Fibroblast of lung (primary cell): Measurements from ENCODE around the gene ADGRV1. TPM values are rescaled to one million over a fixed set of nuclear protein-coding genes. Genes with fewer than 3 reads are reported as not detected.

Experiments used
- DNase-seq, 2 donors: peaks; one replicate each; pipeline versions ENCODE4 v3.0.0 to v3.0.0-alpha.2; 2010; ENCODE audit warnings: low read depth in 2 of 2
- H2AFZ ChIP-seq: 2 replicates; pipeline ENCODE4 v1.5.1; 2012; ENCODE audit warnings: low read length, control low read depth, inconsistent platforms
- H3K27ac ChIP-seq: 2 replicates; pipeline ENCODE4 v1.5.1; 2011; ENCODE audit warnings: low read length, control low read depth; ENCODE audit not compliant: insufficient read depth
- H3K27me3 ChIP-seq: 2 replicates; pipeline ENCODE4 v1.5.1; 2011; ENCODE audit warnings: mild to moderate bottlenecking, low read length; ENCODE audit not compliant: control insufficient read depth, insufficient read depth
- H3K36me3 ChIP-seq: 2 replicates; pipeline ENCODE4 v1.5.1; 2011; ENCODE audit warnings: low read length; ENCODE audit not compliant: control insufficient read depth, insufficient read depth
- H3K4me1 ChIP-seq: 2 replicates; pipeline ENCODE4 v1.5.1; 2011; ENCODE audit warnings: low read length; ENCODE audit not compliant: control insufficient read depth, insufficient read depth; ENCODE audit errors: extremely low read depth
- H3K4me2 ChIP-seq: 2 replicates; pipeline ENCODE4 v1.5.1; 2011; ENCODE audit warnings: low read length, control low read depth; ENCODE audit not compliant: insufficient read depth; ENCODE audit errors: extremely low read depth
- H3K4me3 ChIP-seq, 4 experiments: fragments of 200-600 bp in 1 of 4; sonication (generic) in 1 of 4; replicated peaks in 1 of 4; 2 replicates each; pipeline ENCODE4 v1.5.1; 2011 to 2016; ENCODE audit warnings: low read length in 4 of 4, low read depth in 3 of 4, mild to moderate bottlenecking in 3 of 4, control low read depth in 2 of 4, inconsistent platforms in 1 of 4, mixed read lengths in 1 of 4; ENCODE audit not compliant: insufficient read depth in 1 of 4; ENCODE audit errors: control extremely low read depth in 1 of 4
- H3K79me2 ChIP-seq: 2 replicates; pipeline ENCODE4 v1.5.1; 2012; ENCODE audit warnings: mild to moderate bottlenecking, low read length, inconsistent platforms; ENCODE audit not compliant: control insufficient read depth, insufficient read depth
- H3K9ac ChIP-seq: 2 replicates; pipeline ENCODE4 v1.5.1; 2011; ENCODE audit warnings: mild to moderate bottlenecking, low read length, control low read depth; ENCODE audit not compliant: insufficient read depth
- H3K9me3 ChIP-seq: 2 replicates; pipeline ENCODE4 v1.5.1; 2012; ENCODE audit warnings: low read depth, low read length; ENCODE audit not compliant: control insufficient read depth, insufficient read depth
- H4K20me1 ChIP-seq: 2 replicates; pipeline ENCODE4 v1.5.1; 2011; ENCODE audit warnings: low read length; ENCODE audit not compliant: control insufficient read depth, insufficient read depth; ENCODE audit errors: extremely low read depth
- EZH2 ChIP-seq: IDR thresholded peaks from 2 replicates; pipeline ENCODE4 v1.5.1; 2012; ENCODE audit warnings: low read length, control low read depth, mild to moderate bottlenecking; ENCODE audit errors: missing control alignments
- polyA plus RNA-seq, 2 donors: library from polyadenylated mRNA; depleted of rRNA in 1 of 2; stranded (reverse) in 1 of 2; unstranded in 1 of 2; fragments of >200 nt; gene quantifications; 2 replicates each; pipeline ENCODE4 v1.2.1, GENCODE V29; 2011 to 2012; ENCODE audit warnings: missing spikeins in 1 of 2
- total RNA-seq: library from RNA; depleted of rRNA; stranded (reverse); fragments of >200 nt; gene quantifications from 2 replicates; pipeline ENCODE4 v1.2.1, GENCODE V29; 2014
- TF ChIP-seq, protein P1 (sequence below), 2 donors: IDR thresholded peaks in 1 of 2; conservative IDR thresholded peaks in 1 of 2; 1 replicate in 1 of 2; 2 replicates in 1 of 2; pipeline ENCODE4 v1.5.1; 2011 to 2012; ENCODE audit warnings: low read length in 2 of 2, control low read depth in 1 of 2, inconsistent platforms in 1 of 2, low read depth in 1 of 2, mild to moderate bottlenecking in 1 of 2

Gene ADGRV1
- total and polyA plus RNA-seq, 2 donors (not counting 1 experiment from before 2014, with no cell fraction given), result 0.15 to 0.17 TPM

GRCh38 chr5:91151947-91152346 is 593.4 kb downstream of the ADGRV1 start:
- H3K27me3 ChIP-seq, result no peaks in the 10 kb centered on the region
- H4K20me1 ChIP-seq, result no peaks in the 10 kb centered on the region
- H3K36me3 ChIP-seq, result no peaks in the 10 kb centered on the region
- no peak overlapping the region for H3K4me3 ChIP-seq
- H3K4me2 ChIP-seq, result peak overlapping the region; percentile 37
- H3K9ac ChIP-seq, result no peak overlapping the region
- no peak for TF ChIP-seq EZH2
- no peaks in the 10 kb centered on the region for H3K79me2 ChIP-seq
- H3K4me1 ChIP-seq, result peaks cover 6% of the 10 kb centered on the region
- no peaks in the 10 kb centered on the region for H3K9me3 ChIP-seq
- H3K27ac ChIP-seq, result no peak overlapping the region
- H2AFZ ChIP-seq, result no peak overlapping the region
- peak; percentile 89 for DNase-seq

- H3K79me2 ChIP-seq, result no peaks in the 10 kb centered on the region
- H3K9me3 ChIP-seq, result no peaks in the 10 kb centered on the region
- no peak overlapping the region for H3K4me3 ChIP-seq
- no peak overlapping the region for H3K4me2 ChIP-seq
- H3K27me3 ChIP-seq, result no peaks in the 10 kb centered on the region
- TF ChIP-seq, protein P1, sequence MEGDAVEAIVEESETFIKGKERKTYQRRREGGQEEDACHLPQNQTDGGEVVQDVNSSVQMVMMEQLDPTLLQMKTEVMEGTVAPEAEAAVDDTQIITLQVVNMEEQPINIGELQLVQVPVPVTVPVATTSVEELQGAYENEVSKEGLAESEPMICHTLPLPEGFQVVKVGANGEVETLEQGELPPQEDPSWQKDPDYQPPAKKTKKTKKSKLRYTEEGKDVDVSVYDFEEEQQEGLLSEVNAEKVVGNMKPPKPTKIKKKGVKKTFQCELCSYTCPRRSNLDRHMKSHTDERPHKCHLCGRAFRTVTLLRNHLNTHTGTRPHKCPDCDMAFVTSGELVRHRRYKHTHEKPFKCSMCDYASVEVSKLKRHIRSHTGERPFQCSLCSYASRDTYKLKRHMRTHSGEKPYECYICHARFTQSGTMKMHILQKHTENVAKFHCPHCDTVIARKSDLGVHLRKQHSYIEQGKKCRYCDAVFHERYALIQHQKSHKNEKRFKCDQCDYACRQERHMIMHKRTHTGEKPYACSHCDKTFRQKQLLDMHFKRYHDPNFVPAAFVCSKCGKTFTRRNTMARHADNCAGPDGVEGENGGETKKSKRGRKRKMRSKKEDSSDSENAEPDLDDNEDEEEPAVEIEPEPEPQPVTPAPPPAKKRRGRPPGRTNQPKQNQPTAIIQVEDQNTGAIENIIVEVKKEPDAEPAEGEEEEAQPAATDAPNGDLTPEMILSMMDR (conservative IDR thresholded peaks at IDR 0.05 in 1 of 2, IDR thresholded peaks at IDR 0.05 in 1 of 2; ENCODE audit: low read depth in 1 of 2, low read length in 2 of 2), result no peak
- no peak for TF ChIP-seq EZH2
- no peak overlapping the region for H3K27ac ChIP-seq
- H3K4me1 ChIP-seq, result peaks cover 6% of the 10 kb centered on the region
- H2AFZ ChIP-seq, result no peak overlapping the region
- H3K36me3 ChIP-seq, result no peaks in the 10 kb centered on the region
- H4K20me1 ChIP-seq, result no peaks in the 10 kb centered on the region
- DNase-seq, result no peak
- H3K9ac ChIP-seq, result no peak overlapping the region
Observed at GRCh38 chr5:91154338-91154737, 595.7 kb downstream of the ADGRV1 start.

DNA sequence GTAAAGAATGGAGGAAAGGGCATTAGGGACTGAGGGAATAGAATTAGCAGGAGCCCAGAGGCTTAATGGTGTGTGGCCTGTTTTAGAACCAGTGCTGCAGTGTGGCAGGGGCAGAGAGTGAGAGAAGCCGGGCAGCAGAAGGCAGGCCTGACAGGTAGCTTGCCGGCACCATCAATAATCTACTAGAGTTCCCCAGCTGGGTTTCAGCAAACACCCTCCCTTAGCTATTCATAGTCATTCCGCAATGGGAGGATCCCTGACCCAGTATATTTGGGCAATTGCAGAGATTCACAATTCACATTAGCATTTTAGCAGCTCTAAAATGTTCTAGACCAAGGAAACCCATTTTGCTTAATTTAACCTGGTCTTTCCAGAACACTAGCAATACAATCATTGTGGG is 596.7 kb downstream of the ADGRV1 start:
- Histone ChIP-seq H3K4me3 (no peak overlapping the region), H3K27ac (no peak overlapping the region)

More for the DNA sequence above, 596.7 kb downstream of the ADGRV1 start:
- H3K4me1 ChIP-seq, result peaks cover 6% of the 10 kb centered on the region
- no peaks in the 10 kb centered on the region for H3K79me2 ChIP-seq
- no peaks in the 10 kb centered on the region for H3K36me3 ChIP-seq
- TF ChIP-seq, protein P1 (conservative IDR thresholded peaks at IDR 0.05 in 1 of 2, IDR thresholded peaks at IDR 0.05 in 1 of 2; ENCODE audit: low read depth in 1 of 2, low read length in 2 of 2), result no peak
- no peak for TF ChIP-seq EZH2
- H3K4me2 ChIP-seq, result no peak overlapping the region
- H3K27me3 ChIP-seq, result no peaks in the 10 kb centered on the region
- no peak overlapping the region for H3K9ac ChIP-seq
- DNase-seq, result no peak
- no peaks in the 10 kb centered on the region for H3K9me3 ChIP-seq
- H2AFZ ChIP-seq, result no peak overlapping the region
- no peaks in the 10 kb centered on the region for H4K20me1 ChIP-seq
